Urinary bladder (tissue), 4 donors: ENCODE results near the gene XPR1. TPM values are rescaled to one million over a fixed set of nuclear protein-coding genes. Genes with fewer than 3 reads are reported as not detected.
"Not testable (repeated sequence)": the region's sequence is repeated elsewhere in the genome, so short reads cannot be mapped to it uniquely, and the experiment has no call there.

Source experiments
- DNase-seq: peaks from one replicate; pipeline ENCODE4 v3.0.0-alpha.2; 2015; ENCODE audit errors: extremely low spot score
- H3K27ac ChIP-seq: one replicate; pipeline ENCODE4 v1.5.1; 2013; ENCODE audit warnings: low read depth, mild to moderate bottlenecking, moderate library complexity
- H3K36me3 ChIP-seq: one replicate; pipeline ENCODE4 v1.6.1; 2013; ENCODE audit warnings: mild to moderate bottlenecking, moderate library complexity; ENCODE audit not compliant: insufficient read depth
- H3K4me1 ChIP-seq: one replicate; pipeline ENCODE4 v1.6.1; 2013; ENCODE audit warnings: mild to moderate bottlenecking, moderate library complexity; ENCODE audit not compliant: insufficient read depth
- H3K4me3 ChIP-seq: one replicate; pipeline ENCODE4 v1.5.1; 2013; ENCODE audit warnings: low read depth, low read length
- WGBS: extraction: QIAGEN DNeasy Blood & Tissue Kit; methylation state at CpG from one replicate; pipeline ENCODE4 v1.1.7; 2013; 5-methylcytosine and 5-hydroxymethylcytosine counted together
- polyA plus RNA-seq: library from polyadenylated mRNA; stranded (reverse); fragments of 200-250 nt; gene quantifications from one replicate; pipeline ENCODE4 v1.2.3, GENCODE V29; 2013
- total RNA-seq: library from RNA; depleted of rRNA; stranded (reverse); fragments of >200 nt; gene quantifications from one replicate; pipeline ENCODE4 v1.2.3, GENCODE V29; 2014
- donor health status: healthy with polysubstance abuse.
- donor health status: healthy.

XPR1 gene
- total and polyA plus RNA-seq, 2 donors = 9.9 to 33.6 TPM

DNA sequence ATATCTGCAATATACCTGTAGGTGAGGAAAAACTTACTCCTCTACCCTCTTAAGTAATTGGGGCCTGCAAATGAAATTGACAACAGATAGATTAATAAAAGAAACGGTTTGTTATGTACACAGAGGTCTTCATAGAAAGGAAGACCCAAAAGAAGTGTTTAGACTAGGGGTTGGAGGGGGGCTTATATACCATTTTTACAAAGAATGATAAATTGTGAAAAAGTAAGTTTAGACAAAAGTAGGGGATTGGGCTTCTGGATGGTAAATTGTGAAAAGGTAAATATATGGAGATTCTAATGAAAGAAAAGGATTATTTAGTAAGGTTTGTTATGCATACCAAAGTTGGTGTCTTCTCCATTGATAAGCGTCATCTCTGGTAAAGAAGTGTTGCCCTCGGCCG lies 207.7 kb downstream of the XPR1 start:
- Histone ChIP-seq H3K36me3 (no peaks in the 10 kb centered on the region), H3K27ac (no peak overlapping the region), H3K4me3 (no peak overlapping the region), H3K4me1 (no peaks in the 10 kb centered on the region)
- WGBS = 86% methylated on average over 4 of the region's 4 CpGs
- DNase-seq = no peak

DNA sequence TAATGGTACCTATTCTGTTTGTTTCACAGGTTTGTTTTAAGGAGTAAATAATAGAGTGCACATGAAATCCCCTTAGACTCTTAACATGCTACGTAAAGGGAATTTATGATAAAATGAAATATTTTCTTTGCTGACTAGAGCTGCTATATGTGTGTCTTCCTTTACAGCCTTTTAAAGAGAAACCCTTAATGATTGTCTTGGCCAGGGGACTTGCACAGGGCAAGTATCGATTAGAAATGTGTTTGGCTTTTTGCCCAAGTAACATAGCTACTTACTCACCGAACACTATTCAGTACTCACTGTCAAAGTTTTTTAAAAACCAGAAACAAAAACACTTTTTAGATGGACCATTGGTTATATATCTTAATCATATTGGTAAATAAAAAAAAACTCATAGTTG lies 209.6 kb downstream of the XPR1 start:
- H3K36me3 ChIP-seq = no peaks in the 10 kb centered on the region
- H3K4me3 ChIP-seq = no peak overlapping the region
- 82% methylated on average over 3 of the region's 3 CpGs for WGBS

DNA sequence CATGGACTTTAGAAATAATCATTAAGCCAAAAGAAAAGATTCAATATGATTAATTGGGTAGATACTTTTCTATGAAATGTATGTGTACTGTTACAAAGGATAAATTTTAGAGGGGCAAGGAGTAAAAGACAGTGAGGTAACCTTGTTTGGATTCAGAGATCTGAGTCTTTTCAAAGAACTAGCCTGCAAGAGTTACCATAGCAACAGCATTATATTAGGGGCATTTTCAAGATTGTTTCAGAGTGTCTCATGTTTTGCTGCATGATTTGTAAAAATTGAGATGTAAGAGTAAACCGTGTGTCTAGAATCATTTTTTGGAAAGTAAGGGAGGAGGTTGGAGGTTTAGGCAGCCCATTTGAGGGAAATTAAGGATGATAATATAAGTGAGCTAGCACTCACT lies 210.2 kb downstream of the XPR1 start:
- 30% methylated on average over 1 of the region's 1 CpG for WGBS
- no peak overlapping the region for H3K4me3 ChIP-seq
- no peaks in the 10 kb centered on the region for H3K36me3 ChIP-seq
- no peaks in the 10 kb centered on the region for H3K4me1 ChIP-seq
- H3K27ac ChIP-seq = no peak overlapping the region
- DNase-seq = no peak

More for the DNA sequence above, 209.6 kb downstream of the XPR1 start:
- no peak for DNase-seq
- no peaks in the 10 kb centered on the region for H3K4me1 ChIP-seq
- no peak overlapping the region for H3K27ac ChIP-seq

DNA sequence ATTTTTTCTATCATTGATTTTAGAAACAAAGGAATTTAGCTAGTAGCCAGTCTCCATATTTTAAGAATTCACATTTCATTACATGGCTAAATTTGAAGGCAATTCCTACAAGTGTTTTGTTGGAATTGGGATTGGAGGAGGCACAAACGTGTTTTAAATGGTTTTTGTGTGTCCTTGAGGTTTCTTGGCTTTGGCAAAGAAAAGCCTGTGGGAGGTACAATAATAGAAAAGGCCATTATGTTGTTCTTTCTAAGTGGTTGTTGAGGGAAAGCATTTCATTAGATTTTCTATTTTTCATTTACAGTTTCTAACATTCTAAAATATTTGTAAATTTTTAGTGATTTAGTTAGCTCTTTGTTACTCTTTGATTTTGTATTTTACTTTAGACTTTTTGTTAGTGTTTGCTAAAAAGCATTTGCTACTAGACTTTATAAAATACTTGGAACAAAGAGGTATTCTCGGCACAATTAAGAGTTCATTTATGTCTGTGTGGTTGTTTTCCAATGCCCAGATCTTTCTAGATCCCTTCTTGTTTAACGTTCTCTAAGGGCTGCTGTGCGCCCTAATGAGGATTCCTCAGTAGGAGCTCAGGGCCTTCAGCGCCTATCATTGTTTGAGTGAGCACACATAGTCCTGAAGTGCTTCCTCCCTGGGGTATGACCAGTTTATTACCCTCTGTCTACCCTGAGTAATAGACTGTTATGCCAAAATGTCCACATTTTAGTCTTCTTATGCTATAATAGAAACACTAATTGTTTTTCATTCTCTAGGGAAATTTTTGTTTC lies 210.9 kb downstream of the XPR1 start:
- 71% methylated on average over 5 of the region's 5 CpGs for WGBS
- no peak overlapping the region for H3K27ac ChIP-seq

DNA sequence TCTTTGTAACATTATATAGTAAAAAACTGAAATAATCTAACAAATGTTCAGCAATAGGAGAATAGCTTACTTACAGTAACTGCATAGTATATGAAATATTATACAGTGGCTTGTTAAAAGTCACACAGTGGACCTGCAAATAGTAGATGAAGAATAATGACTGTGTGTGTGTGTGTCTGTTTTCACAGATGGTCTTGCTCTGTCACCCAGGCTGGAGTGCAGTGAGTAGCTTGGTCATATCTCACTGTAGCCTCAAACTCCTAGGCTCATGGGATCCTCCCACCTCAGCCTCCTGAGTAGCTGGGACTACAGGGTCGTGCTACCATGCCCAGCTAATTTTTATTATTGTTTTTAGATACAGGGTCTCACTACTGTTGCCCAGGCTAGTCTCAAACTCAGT lies 213.5 kb downstream of the XPR1 start:
- H3K36me3 ChIP-seq = no peaks in the 10 kb centered on the region
- no peak for DNase-seq
- no peak overlapping the region for H3K4me3 ChIP-seq
- WGBS = 98% methylated on average over 1 of the region's 1 CpG
- no peak overlapping the region for H3K27ac ChIP-seq
- H3K4me1 ChIP-seq = no peaks in the 10 kb centered on the region

More for the DNA sequence above, 210.9 kb downstream of the XPR1 start:
- Histone ChIP-seq H3K4me3 (no peak overlapping the region), H3K36me3 (no peaks in the 10 kb centered on the region), H3K4me1 (no peaks in the 10 kb centered on the region)
- DNase-seq = no peak

DNA sequence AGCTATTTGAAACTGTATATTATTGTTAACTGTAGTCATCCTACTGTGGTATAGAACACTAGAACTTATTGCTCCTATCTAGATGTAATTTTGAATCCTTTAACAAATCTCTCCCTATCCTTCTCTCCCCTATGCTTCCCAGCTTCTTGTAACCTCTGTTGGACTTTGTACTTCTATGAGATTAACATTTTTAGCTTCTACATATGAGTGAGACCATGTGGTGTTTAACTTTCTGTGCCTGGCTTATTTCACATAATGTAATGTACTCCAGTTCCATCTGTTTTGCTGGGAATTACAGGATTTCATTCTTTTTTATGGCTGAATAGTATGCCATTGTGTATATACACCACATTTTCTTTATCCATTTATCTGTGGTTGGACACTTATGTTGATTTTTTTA lies 216.4 kb downstream of the XPR1 start:
- Histone ChIP-seq H3K4me3 (no peak overlapping the region), H3K36me3 (no peaks in the 10 kb centered on the region), H3K27ac (no peak overlapping the region), H3K4me1 (no peaks in the 10 kb centered on the region)
- DNase-seq = no peak

DNA sequence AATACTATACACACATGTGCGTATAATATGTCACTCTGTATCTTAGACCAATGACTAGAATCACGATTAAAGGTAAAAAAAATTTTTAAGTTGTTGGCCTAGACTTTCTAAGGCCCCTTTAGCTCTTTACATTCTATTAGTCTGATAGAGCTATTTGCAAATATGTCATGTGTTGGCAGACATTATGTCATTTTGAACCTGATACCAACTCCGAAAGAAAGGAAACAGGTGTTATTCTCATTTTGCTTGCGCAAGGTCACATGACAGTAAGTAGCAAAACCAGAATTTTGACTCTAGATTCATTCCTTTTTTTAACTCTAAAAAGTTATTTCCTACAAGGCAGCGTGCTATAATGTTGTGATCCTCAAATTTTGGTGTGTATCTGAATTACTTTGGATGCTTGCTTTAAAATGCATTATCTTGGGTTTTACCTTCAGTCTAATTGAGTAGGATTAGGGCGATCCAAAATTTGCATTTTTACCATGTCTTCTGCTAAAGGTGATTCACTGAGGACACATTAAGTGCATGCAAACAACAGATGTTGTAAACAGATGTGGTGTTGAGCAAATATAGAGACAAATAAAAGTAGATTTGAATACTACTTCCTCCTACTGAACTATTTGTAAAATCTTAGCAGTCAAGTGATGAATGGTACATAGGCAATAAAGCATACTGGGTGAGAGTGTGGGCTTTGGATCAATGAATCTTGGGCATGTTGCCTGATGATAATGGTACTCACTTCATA lies 217.4 kb downstream of the XPR1 start:
- Histone ChIP-seq H3K4me3 (no peak overlapping the region), H3K36me3 (no peaks in the 10 kb centered on the region), H3K4me1 (no peaks in the 10 kb centered on the region), H3K27ac (no peak overlapping the region)
- WGBS = 85% methylated on average over 6 of the region's 6 CpGs
- DNase-seq = no peak

DNA sequence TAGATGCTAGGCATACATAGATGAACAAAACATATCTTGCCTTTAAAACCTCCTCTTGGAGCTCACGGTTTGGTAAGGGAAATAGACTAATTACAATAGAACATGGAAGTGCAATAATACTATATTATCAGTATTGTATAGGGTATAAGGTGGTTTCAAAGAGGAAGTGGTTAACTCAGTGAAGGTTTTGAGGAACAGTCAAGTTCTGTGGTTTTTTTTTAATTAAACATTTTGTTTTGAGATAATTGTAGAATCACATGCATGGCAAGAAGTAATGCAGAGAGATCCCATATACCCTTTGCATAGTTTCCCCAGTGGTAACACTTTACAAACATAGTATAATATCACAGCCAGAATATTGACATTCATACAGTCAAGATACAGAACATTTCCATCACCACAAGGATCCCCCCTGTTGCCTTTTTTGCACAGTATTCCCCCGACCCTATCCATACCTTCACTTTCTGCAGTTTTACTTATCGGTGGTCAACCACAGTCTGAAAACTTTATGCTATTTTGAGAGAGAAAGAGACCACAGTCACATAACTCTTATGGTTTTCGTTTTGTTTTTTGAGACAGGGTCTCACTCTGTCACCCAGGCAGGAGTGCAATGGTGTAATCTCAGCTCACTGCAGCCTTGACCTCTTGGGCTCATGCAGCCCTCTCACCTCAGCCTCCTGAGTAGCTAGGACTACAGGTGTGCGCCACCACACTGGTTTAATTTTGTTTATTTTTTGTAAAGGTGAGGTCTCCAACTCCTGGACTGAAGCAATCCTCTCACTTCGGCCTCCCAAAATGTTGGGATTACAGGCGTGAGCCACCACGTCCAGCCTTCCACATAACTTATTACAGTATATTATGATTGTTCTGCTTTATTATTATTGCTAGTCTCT lies 220.4 kb downstream of the XPR1 start:
- H3K4me1 ChIP-seq = no peaks in the 10 kb centered on the region
- WGBS = 87% methylated on average over 8 of the region's 8 CpGs
- no peak for DNase-seq
- no peak overlapping the region for H3K27ac ChIP-seq
- H3K36me3 ChIP-seq = peaks cover 2% of the 10 kb centered on the region
- no peak overlapping the region for H3K4me3 ChIP-seq

DNA sequence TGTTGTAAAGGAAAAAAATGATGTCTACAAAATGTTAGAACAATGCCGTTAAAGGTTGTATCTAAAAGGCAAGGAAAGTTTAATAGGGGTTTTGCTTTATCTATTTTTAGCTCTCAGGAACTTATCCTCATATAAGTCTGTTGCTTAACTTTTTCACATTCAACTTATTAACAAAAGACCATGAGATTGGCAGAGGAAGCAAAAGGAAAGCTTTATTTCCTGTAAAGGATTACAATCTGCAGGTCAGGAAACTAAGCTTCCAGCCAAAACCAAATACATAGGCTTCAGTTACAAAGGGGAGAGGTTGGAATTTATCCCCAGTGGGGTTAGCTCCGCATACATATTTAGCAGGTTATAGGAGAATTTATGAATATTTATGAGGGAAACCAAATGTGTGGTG lies 222.2 kb downstream of the XPR1 start:
- no peak overlapping the region for H3K27ac ChIP-seq
- no peaks in the 10 kb centered on the region for H3K4me1 ChIP-seq
- 38% methylated on average over 2 of the region's 2 CpGs for WGBS
- no peak overlapping the region for H3K4me3 ChIP-seq
- H3K36me3 ChIP-seq = peaks cover 2% of the 10 kb centered on the region
- peak; percentile 11 for DNase-seq

DNA sequence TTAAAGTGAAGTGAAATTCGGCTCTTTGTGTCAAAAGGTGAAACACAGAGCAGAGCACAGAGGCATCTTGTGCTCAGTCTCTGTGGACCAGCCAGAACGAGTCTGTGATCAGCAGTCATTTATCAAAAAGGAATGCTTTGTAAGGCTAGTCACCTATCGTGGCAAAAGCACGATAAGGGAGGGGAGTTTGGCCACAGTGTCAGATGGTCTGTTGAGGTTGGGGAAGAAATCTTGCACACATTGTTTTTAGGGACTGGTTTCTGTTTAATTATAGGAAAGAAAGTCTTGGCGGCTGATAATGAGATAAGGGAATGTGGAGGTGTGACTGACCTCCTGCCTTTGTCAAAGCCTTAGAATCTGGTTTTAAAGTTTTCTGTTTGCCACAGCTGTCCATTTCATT lies 222.6 kb downstream of the XPR1 start:
- no peak for DNase-seq
- no peak overlapping the region for H3K4me3 ChIP-seq
- 38% methylated on average over 5 of the region's 5 CpGs for WGBS
- no peaks in the 10 kb centered on the region for H3K4me1 ChIP-seq
- peaks cover 2% of the 10 kb centered on the region for H3K36me3 ChIP-seq
- no peak overlapping the region for H3K27ac ChIP-seq

DNA sequence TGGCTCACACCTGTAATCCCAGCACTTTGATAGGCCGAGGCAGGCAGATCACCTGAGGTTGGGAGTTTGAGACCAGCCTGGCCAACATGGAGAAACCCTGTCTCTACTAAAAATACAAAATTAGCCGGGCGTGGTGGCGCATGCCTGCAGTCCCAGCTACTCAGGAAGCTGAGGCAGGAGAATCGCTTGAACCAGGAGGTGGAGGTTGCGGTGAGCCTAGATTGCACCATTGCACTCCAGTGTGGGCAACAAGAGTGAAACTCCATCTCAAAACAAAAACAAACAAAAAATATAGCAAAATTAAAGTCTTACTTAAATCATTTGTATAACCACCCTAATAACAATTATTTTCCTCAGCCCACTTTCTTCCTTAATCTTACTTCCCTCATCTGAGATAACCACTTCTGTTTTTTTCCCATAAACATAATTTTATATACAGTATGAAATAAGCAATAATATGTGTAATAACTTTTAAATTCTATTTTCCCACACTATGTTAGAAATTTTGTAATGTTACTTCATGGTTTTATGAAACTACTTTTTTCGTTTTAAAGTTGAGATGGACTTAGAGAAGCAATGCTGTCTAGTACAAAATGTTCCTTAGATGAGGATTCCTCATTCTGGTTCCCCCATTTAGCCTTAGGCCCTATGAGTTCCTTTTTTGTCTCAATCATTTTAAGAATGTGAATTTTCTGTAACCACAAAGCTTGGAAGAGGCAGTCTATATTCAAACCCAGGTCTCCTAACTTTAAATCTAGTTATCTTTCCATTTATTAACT lies 226.3 kb downstream of the XPR1 start:
- not testable (repeated sequence) for DNase-seq, H3K27ac ChIP-seq, H3K4me1 ChIP-seq, H3K36me3 ChIP-seq, H3K4me3 ChIP-seq
- WGBS = 90% methylated on average over 7 of the region's 7 CpGs

DNA sequence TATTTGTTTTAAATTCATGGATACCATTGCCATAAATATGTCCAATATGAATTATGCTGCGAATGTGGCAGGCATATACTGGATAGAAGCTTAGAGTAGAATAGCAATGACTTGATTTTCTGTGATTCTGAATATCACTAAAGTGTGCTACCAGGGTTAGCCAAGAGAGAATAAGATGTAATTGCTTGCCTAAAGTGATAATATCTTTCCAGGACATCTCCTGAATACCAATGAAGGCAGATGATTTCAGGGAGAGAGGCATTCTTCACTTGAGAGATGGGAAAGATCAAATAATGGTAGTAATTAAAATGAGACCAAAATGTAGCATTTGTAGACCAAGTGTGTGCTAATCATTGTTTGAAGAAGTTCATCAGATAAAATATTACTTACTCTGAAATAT lies 227.5 kb downstream of the XPR1 start:
- DNase-seq = no peak
- H3K4me1 ChIP-seq = no peaks in the 10 kb centered on the region
- H3K27ac ChIP-seq = no peak overlapping the region
- no peak overlapping the region for H3K4me3 ChIP-seq
- 99% methylated on average over 1 of the region's 1 CpG for WGBS
- peaks cover 2% of the 10 kb centered on the region for H3K36me3 ChIP-seq

DNA sequence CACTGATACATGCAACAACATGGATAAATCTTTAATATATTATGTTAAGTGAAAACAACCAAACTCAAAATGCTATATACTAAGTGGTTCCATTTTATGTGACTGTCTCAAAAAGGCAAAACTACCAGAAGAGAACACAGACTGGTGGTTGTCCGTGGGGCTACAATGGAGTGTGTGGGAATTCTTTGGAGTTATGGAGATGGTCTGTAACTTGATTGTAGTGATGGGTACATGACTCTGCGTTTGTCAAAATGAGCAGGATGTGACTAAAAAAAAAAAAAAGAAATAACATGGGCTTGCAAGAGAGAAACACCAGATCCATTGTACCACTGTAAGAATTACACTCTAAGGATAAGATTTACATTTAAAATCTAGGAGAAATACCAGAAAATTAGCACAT lies 228.7 kb downstream of the XPR1 start:
- DNase-seq = no peak
- H3K4me3 ChIP-seq = no peak overlapping the region
- H3K4me1 ChIP-seq = no peaks in the 10 kb centered on the region
- no peak overlapping the region for H3K27ac ChIP-seq
- WGBS = 78% methylated on average over 2 of the region's 2 CpGs
- H3K36me3 ChIP-seq = peaks cover 2% of the 10 kb centered on the region
